Bronchial epithelial cell (primary cell): ENCODE data around the gene C10orf105. TPM values are rescaled to one million over a fixed set of nuclear protein-coding genes. Genes with fewer than 3 reads are reported as not detected.

Experiments used
- DNase-seq: peaks from one replicate; pipeline ENCODE4 v3.0.0-alpha.2; 2010; ENCODE audit warnings: low read depth
- FAIRE-seq: peaks from 2 replicates; lab custom pipeline; 2011; peaks lifted over from hg19 to GRCh38; lab: Jason Lieb, UNC
- H3K27me3 ChIP-seq: 2 replicates; pipeline ENCODE4 v1.5.1; 2011; ENCODE audit warnings: low read length; ENCODE audit not compliant: control insufficient read depth, insufficient read depth
- H3K36me3 ChIP-seq: 2 replicates; pipeline ENCODE4 v1.5.1; 2011; ENCODE audit warnings: low read length; ENCODE audit not compliant: control insufficient read depth, insufficient read depth
- H3K4me3 ChIP-seq: 2 replicates; pipeline ENCODE4 v1.5.1; 2011; ENCODE audit warnings: mild to moderate bottlenecking, low read depth, low read length, control low read depth
- CTCF ChIP-seq: IDR thresholded peaks from 2 replicates; pipeline ENCODE4 v1.5.1; 2011; ENCODE audit warnings: mild to moderate bottlenecking, moderate library complexity, low read length, control low read depth, inconsistent platforms; ENCODE audit not compliant: insufficient read depth, severe bottlenecking
- total RNA-seq: library from RNA; depleted of rRNA; stranded (reverse); fragments of >200 nt; gene quantifications from 2 replicates; pipeline ENCODE4 v1.2.1, GENCODE V29; 2014

The C10orf105 gene
- total RNA-seq, 1 donor from 2014 or later, result not detected

GRCh38 chr10:71752391-71753090, 33.0 kb upstream of the C10orf105 start:
- H3K36me3 ChIP-seq, result peaks cover 4% of the 10 kb centered on the region
- TF ChIP-seq CTCF, result no peak
- no peak for FAIRE-seq
- no peak for DNase-seq
- H3K27me3 ChIP-seq, result no peaks in the 10 kb centered on the region
- no peak overlapping the region for H3K4me3 ChIP-seq

- Histone ChIP-seq H3K36me3 (peaks cover 4% of the 10 kb centered on the region), H3K27me3 (no peaks in the 10 kb centered on the region), H3K4me3 (no peak overlapping the region)
- DNase-seq, result no peak
- TF ChIP-seq CTCF, result no peak
- no peak for FAIRE-seq
Observed at GRCh38 chr10:71751515-71752224, 32.1 kb upstream of the C10orf105 start.

GRCh38 chr10:71750986-71751385, 31.4 kb upstream of the C10orf105 start:
- no peak overlapping the region for H3K4me3 ChIP-seq
- FAIRE-seq, result no peak
- no peak for TF ChIP-seq CTCF
- no peak for DNase-seq
- H3K27me3 ChIP-seq, result no peaks in the 10 kb centered on the region
- H3K36me3 ChIP-seq, result peaks cover 4% of the 10 kb centered on the region

GRCh38 chr10:71750124-71750841, 30.7 kb upstream of the C10orf105 start:
- DNase-seq, result no peak
- TF ChIP-seq CTCF, result no peak
- Histone ChIP-seq H3K27me3 (no peaks in the 10 kb centered on the region), H3K36me3 (peaks cover 4% of the 10 kb centered on the region), H3K4me3 (no peak overlapping the region)
- FAIRE-seq, result no peak

GRCh38 chr10:71749396-71749795, 29.8 kb upstream of the C10orf105 start:
- no peak for TF ChIP-seq CTCF
- FAIRE-seq (no peak), DNase-seq (no peak)
- Histone ChIP-seq H3K4me3 (no peak overlapping the region), H3K27me3 (no peaks in the 10 kb centered on the region), H3K36me3 (peaks cover 4% of the 10 kb centered on the region)
